ENCODE measurements around the gene LRRC57. TPM values are rescaled to one million over a fixed set of nuclear protein-coding genes. Genes with fewer than 3 reads are reported as not detected.

LRRC57 gene
- total RNA-seq: 7.8 and 8.8 TPM in 2 replicates

GRCh38 chr15:42548249-42549031 is at the start of gene LRRC57, which contains the start of gene HAUS2:
LRRC57 (minus strand) TSS chr15:42548793; CDS start chr15:42548434, 359 bp downstream.
HAUS2 (plus strand) TSS chr15:42548838; CDS start chr15:42548873, 35 bp downstream.

GRCh38 chr15:42575188-42576039 is 26.8 kb upstream of the LRRC57 start, which contains the start of gene STARD9:
STARD9 (plus strand) TSS chr15:42575606; CDS start chr15:42575716, 110 bp downstream.

DNA sequence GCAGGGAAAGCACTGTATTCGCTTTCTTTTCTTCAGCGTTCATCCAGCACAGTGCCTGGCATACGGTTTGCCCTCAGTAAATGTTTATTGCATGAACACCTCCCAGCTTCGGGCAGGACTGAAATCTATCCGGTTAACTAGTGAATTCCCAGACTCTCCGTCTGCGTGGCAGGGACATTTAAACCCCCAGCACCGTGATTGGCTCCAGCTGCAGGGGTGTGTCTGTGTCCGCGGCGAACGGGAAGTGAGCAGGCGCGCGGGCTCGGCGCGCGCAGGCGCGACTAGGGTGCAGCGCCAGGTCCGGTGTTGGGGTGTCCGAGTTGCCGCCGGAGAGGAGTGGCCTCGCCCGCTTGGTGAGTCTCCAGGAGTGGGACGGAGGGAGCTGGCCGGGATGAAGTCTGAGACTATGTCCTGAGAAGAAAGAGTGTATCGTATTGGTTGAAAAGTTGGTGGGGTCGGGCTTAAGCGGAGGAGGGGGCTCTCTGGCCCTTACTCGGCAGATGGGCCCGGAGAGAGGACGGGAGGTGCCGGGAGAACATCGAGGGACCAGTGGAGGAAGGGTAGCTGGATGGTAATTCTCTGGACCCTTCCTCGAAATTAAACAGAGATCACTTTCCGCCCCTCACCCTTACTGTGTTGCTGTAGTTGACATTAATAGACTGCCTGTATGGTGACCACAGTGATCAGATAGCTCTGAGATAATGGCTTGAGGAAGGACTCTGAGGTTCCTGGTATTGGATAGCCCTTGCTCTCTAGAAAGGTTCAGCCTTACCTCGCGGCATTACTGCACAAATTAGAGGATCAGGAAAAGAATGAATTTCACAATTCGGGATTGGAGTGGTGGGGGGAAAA is 53.0 kb downstream of the LRRC57 start, which contains the start of gene SNAP23:
Gene SNAP23 (plus strand): TSS at position 274 of the 852 bp plus-strand sequence. CDS start 16,213 bp downstream, outside the sequence.

DNA sequence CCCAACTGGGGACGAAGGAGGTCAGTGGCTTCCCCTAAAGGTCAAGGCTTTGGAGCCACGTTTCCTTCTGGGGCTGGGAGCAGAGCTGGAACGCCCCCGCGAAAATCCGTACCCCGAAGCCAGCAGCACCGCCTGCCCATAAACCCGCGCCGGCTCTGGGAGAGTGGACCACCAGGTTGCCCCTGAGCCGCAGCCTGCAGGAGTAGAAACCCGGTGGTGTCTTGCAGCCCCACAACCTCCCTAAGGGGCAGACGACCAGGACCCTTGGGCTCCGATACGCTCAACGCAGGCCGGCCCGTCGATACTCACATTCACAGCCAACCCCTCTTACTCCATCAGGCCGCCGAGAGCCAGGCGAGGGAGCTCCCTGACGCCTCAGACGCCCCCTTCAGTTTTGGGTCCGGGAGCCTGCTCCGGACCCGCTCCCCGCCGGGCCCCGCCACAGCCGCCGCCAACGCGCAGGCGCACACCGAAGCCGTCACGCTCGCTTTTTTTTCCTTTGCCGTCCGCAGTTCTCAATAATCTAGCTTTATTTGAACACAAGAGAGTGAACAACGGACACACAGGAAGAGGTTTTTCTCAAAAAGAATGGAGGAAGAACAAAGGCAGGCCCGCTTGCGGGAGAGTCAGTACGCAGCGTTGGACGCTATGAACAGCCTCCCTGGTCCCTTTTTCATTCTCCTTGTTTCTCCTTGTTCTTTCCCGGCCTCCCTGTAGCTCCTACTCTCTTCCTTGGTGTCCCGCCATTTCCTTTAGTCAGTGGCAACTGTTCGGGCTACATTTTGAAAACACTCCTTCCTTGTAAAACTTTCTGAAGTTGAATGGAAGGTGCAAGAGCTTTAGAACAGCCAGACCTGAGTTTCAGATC is 57.7 kb downstream of the LRRC57 start, which contains the start of gene ZNF106:
Gene ZNF106 (minus strand): TSS at position 471 of the 868 bp plus-strand sequence. CDS start 18,852 bp downstream, outside the sequence.

Other genes with a start within 250 kb of the LRRC57 start
- gene CAPN3, start 189.3 kb downstream of the LRRC57 start, total RNA-seq: 1.7 and 3.2 TPM in 2 replicates
- 107 and 127 TPM in 2 replicates for gene ZNF106, start 57.7 kb downstream of the LRRC57 start, total RNA-seq
- gene SNAP23, start 53.2 kb downstream of the LRRC57 start, total RNA-seq: 61.5 and 71.6 TPM in 2 replicates
- gene HAUS2, start within 50 bp of the LRRC57 start, total RNA-seq: 10.0 and 16.1 TPM in 2 replicates
- 6.1 and 12.7 TPM in 2 replicates for gene STARD9, start 26.8 kb upstream of the LRRC57 start, total RNA-seq
- gene CDAN1, start 188.3 kb upstream of the LRRC57 start, total RNA-seq: 8.2 and 9.2 TPM in 2 replicates

All from bronchial smooth muscle cell (primary cell).